ENCODE data around the gene PRSS22. TPM values are rescaled to one million over a fixed set of nuclear protein-coding genes. Genes with fewer than 3 reads are reported as not detected.

Gene PRSS22
- total and polyA plus RNA-seq, 2 experiments from 2014 or later: 1.3 to 2.0 TPM

- no peak for TF ChIP-seq ZNF462 (CRISPR knock-in tag; IDR thresholded peaks at IDR 0.05)
- TF ChIP-seq CREB1 (CRISPR knock-in tag; IDR thresholded peaks at IDR 0.05; ENCODE audit: low read depth): no peak
- TF ChIP-seq EZH2phosphoT487 (IDR thresholded peaks at IDR 0.05; ENCODE audit: unreplicated experiment): no peak
- TF ChIP-seq, protein P1, sequence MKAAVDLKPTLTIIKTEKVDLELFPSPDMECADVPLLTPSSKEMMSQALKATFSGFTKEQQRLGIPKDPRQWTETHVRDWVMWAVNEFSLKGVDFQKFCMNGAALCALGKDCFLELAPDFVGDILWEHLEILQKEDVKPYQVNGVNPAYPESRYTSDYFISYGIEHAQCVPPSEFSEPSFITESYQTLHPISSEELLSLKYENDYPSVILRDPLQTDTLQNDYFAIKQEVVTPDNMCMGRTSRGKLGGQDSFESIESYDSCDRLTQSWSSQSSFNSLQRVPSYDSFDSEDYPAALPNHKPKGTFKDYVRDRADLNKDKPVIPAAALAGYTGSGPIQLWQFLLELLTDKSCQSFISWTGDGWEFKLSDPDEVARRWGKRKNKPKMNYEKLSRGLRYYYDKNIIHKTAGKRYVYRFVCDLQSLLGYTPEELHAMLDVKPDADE (IDR thresholded peaks at IDR 0.05): no peak
Observed at GRCh38 chr16:2852731-2853507, 5.1 kb downstream of the PRSS22 start (continued).

DNA sequence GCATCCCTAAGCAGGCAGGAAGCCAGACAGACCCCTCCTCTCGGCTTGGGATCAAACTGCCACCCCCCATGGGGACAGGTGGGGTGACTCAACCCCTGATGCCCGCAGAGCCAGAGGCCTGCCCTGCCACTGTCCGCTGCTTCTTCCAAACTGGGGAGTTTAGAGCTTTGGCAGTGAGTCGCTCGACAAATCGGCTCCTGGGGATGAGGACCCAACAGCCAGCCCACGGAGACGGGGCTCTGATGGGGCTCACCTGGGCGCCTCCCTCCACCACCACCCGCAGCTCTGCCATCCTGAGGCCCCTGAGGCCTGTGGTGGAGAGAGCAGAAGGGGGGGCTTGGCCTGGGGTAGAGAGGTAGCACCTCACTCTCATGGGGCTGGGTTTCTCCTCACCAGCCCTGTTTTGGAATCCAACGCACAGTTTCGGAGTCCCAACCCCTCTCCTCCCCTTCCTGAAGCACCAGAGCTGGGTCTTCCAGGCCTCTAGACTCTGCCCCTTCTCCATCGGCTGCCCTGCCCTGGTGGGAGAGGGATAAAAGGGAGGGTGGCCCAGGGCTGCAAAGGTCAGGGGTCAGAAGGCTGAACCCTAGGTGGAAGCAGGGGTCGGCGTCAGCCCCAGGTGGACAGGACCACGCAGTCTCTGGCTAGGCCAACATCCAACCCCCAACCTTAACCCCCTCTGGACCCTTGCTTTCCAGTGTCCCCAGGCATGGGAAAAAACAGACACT lies 5.8 kb downstream of the PRSS22 start:
- ATAC-seq: no peak
- H3F3A ChIP-seq (replicated peaks; ENCODE audit: low read depth): no peaks in the 10 kb centered on the region
- H3K9me3 Mint-ChIP-seq: peaks cover 19% of the 10 kb centered on the region

More for the DNA sequence above, 5.8 kb downstream of the PRSS22 start:
- no peak for DNase-seq (ENCODE audit: low spot score)
- H3K4me3 Mint-ChIP-seq: no peak overlapping the region
- peaks cover 9% of the 10 kb centered on the region for H3K36me3 Mint-ChIP-seq (ENCODE audit: low read depth)
- peaks cover 13% of the 10 kb centered on the region for H3K27me3 Mint-ChIP-seq (ENCODE audit: insufficient read depth, low read depth, poor library complexity)
- Histone ChIP-seq H3K36me3 (ENCODE audit: insufficient read depth) (no peaks in the 10 kb centered on the region), H3K27me3 (ENCODE audit: insufficient read depth) (no peaks in the 10 kb centered on the region), H3K4me3 (no peak overlapping the region), H3K4me1 (ENCODE audit: insufficient read depth) (no peaks in the 10 kb centered on the region), H4K20me1 (replicated peaks; ENCODE audit: insufficient read depth) (no peaks in the 10 kb centered on the region), H3K4me2 (no peak overlapping the region), H3K27ac (ENCODE audit: low read depth) (no peak overlapping the region), H3K79me2 (replicated peaks; ENCODE audit: insufficient read depth) (no peaks in the 10 kb centered on the region), H2AFZ (no peak overlapping the region), H3K9me2 (ENCODE audit: insufficient read depth) (no peaks in the 10 kb centered on the region)
- no peaks in the 10 kb centered on the region; the same call in 2 of the 3 replicates for H3K4me1 Mint-ChIP-seq
- no peak overlapping the region for H3K27ac Mint-ChIP-seq
- TF ChIP-seq EZH2phosphoT487 (IDR thresholded peaks at IDR 0.05; ENCODE audit: unreplicated experiment): no peak
- TF ChIP-seq, protein P2, sequence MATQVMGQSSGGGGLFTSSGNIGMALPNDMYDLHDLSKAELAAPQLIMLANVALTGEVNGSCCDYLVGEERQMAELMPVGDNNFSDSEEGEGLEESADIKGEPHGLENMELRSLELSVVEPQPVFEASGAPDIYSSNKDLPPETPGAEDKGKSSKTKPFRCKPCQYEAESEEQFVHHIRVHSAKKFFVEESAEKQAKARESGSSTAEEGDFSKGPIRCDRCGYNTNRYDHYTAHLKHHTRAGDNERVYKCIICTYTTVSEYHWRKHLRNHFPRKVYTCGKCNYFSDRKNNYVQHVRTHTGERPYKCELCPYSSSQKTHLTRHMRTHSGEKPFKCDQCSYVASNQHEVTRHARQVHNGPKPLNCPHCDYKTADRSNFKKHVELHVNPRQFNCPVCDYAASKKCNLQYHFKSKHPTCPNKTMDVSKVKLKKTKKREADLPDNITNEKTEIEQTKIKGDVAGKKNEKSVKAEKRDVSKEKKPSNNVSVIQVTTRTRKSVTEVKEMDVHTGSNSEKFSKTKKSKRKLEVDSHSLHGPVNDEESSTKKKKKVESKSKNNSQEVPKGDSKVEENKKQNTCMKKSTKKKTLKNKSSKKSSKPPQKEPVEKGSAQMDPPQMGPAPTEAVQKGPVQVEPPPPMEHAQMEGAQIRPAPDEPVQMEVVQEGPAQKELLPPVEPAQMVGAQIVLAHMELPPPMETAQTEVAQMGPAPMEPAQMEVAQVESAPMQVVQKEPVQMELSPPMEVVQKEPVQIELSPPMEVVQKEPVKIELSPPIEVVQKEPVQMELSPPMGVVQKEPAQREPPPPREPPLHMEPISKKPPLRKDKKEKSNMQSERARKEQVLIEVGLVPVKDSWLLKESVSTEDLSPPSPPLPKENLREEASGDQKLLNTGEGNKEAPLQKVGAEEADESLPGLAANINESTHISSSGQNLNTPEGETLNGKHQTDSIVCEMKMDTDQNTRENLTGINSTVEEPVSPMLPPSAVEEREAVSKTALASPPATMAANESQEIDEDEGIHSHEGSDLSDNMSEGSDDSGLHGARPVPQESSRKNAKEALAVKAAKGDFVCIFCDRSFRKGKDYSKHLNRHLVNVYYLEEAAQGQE (IDR thresholded peaks at IDR 0.05; ENCODE audit: unreplicated experiment): no peak
- TF ChIP-seq, protein P1 (IDR thresholded peaks at IDR 0.05): no peak
- no peak for TF ChIP-seq CREB1 (CRISPR knock-in tag; IDR thresholded peaks at IDR 0.05; ENCODE audit: low read depth)
- no peak for TF ChIP-seq ZNF114 (CRISPR knock-in tag; IDR thresholded peaks at IDR 0.05)
- TF ChIP-seq ZNF331 (CRISPR knock-in tag; IDR thresholded peaks at IDR 0.05; ENCODE audit: low read depth): no peak
- TF ChIP-seq JUNB (IDR thresholded peaks at IDR 0.05; ENCODE audit: unreplicated experiment): no peak
- TF ChIP-seq STAT1 (IDR thresholded peaks at IDR 0.05; ENCODE audit: unreplicated experiment): no peak

All from GM23338 (cell line).